SU-DHL-6 (cell line): ENCODE data around the gene FOS.
"Not testable (repeated sequence)": the region's sequence is repeated elsewhere in the genome, so short reads cannot be mapped to it uniquely, and the experiment has no call there.

ENCODE experiments used
- H2AFZ ChIP-seq: fragments of 200-600 bp; sonication (generic); 2 replicates; pipeline ENCODE4 v1.6.1; 2014; ENCODE audit warnings: low read depth, mild to moderate bottlenecking, moderate library complexity, mixed read lengths, antibody characterized with exemption, low read length; ENCODE audit not compliant: severe bottlenecking
- H3F3A ChIP-seq: fragments of 200-600 bp; shearing (Covaris generic); 2 replicates; pipeline ENCODE4 v1.6.0; 2016; ENCODE audit warnings: antibody characterized with exemption, mild to moderate bottlenecking; ENCODE audit not compliant: insufficient read depth
- H3K27ac ChIP-seq: fragments of 200-600 bp; sonication (generic); 2 replicates; pipeline ENCODE4 v1.5.1; 2016; ENCODE audit warnings: low read depth, mild to moderate bottlenecking, low read length, moderate library complexity, mixed read lengths
- H3K27me3 ChIP-seq: fragments of 200-600 bp; sonication (generic), shearing (Covaris generic); 2 replicates; pipeline ENCODE4 v1.6.0; 2014; ENCODE audit warnings: mild to moderate bottlenecking, low read length
- H3K36me3 ChIP-seq: fragments of 200-600 bp; sonication (generic); 2 replicates; pipeline ENCODE4 v1.6.1; 2014; ENCODE audit warnings: mild to moderate bottlenecking, low read length, mixed read lengths
- H3K4me2 ChIP-seq: fragments of 300-600, 200-600 bp; shearing (Covaris generic), sonication (generic); 2 replicates; pipeline ENCODE4 v1.6.0; 2014; ENCODE audit warnings: low read length, low read depth, mild to moderate bottlenecking; ENCODE audit not compliant: poor library complexity, severe bottlenecking
- H3K4me3 ChIP-seq: fragments of 200-600 bp; sonication (generic); 2 replicates; pipeline ENCODE4 v1.5.1; 2014; ENCODE audit warnings: antibody characterized with exemption, low read length, mild to moderate bottlenecking, mixed read lengths; ENCODE audit not compliant: insufficient read depth, poor library complexity, severe bottlenecking
- H3K79me2 ChIP-seq: fragments of 200-600 bp; sonication (generic); 2 replicates; pipeline ENCODE4 v1.6.1; 2014; ENCODE audit warnings: mild to moderate bottlenecking, low read length, moderate library complexity; ENCODE audit not compliant: insufficient read depth
- H3K9ac ChIP-seq: fragments of 200-600 bp; sonication (generic); 2 replicates; pipeline ENCODE4 v1.7.0; 2014; ENCODE audit warnings: mild to moderate bottlenecking, low read length
- H3K9me2 ChIP-seq: fragments of 200-600 bp; sonication (generic); replicated peaks from 2 replicates; pipeline ENCODE4 v1.6.1; 2014; ENCODE audit warnings: low read length; ENCODE audit not compliant: insufficient read depth
- H3K9me3 ChIP-seq: fragments of 200-600 bp; sonication (generic); 2 replicates; pipeline ENCODE4 v1.6.1; 2014; ENCODE audit warnings: low read length, mixed read lengths; ENCODE audit not compliant: insufficient read depth
- H4K20me1 ChIP-seq: fragments of 200-600 bp; sonication (generic); 2 replicates; pipeline ENCODE4 v1.6.1; 2014; ENCODE audit warnings: low read depth, mild to moderate bottlenecking, antibody characterized with exemption, low read length, moderate library complexity, mixed read lengths
- EZH2phosphoT487 ChIP-seq: fragments of 200-600 bp; sonication (generic), shearing (Covaris generic); conservative IDR thresholded peaks from 2 replicates; pipeline ENCODE4 v1.6.1; 2018; ENCODE audit warnings: mild to moderate bottlenecking, antibody characterized with exemption, low read length, moderate library complexity, mixed read lengths
- TF ChIP-seq, protein P1 (sequence below): fragments of 200-600 bp; sonication (generic); IDR thresholded peaks from one replicate; pipeline ENCODE4 v1.5.1; 2017; ENCODE audit warnings: antibody characterized with exemption, mild to moderate bottlenecking, low read length, moderate library complexity; ENCODE audit not compliant: insufficient read depth, poor library complexity, severe bottlenecking

The FOS gene

DNA sequence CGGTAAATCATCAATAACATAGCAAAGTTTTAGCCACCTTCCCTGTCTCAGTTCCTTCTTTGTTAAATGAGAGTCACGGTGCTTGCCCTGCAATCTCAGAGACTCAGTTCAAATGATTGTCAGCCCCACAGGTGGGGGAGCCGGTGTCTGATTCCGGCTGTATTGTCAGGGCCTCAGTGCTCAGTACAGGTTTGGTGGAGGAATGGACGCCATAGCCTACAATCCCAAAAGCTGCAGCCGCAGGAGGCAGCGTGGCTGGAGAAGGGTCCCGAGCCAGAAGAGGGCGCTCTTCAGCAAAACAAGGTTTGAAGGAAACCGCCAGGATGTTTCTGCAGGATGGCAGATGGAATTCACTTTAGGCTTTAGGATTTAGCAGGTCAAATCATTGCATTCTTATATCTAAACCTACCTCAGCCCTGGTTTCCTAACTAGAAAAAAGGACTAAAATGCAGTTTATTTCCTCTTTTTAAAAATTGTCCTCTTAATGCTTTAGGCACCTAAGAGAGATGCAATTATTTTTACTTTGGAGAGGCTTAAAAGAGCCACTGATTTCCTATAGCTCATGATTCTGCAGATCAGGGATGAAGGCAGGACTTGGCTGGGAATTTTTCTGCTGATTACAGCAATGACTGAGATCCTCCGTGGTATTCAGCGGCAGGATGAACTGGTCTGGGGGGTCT is 29.2 kb downstream of the FOS start:
- no peak overlapping the region for H2AFZ ChIP-seq
- no peak overlapping the region for H3K4me3 ChIP-seq
- H3K36me3 ChIP-seq, result no peaks in the 10 kb centered on the region
- no peaks in the 10 kb centered on the region for H3K79me2 ChIP-seq
- TF ChIP-seq, protein P1, sequence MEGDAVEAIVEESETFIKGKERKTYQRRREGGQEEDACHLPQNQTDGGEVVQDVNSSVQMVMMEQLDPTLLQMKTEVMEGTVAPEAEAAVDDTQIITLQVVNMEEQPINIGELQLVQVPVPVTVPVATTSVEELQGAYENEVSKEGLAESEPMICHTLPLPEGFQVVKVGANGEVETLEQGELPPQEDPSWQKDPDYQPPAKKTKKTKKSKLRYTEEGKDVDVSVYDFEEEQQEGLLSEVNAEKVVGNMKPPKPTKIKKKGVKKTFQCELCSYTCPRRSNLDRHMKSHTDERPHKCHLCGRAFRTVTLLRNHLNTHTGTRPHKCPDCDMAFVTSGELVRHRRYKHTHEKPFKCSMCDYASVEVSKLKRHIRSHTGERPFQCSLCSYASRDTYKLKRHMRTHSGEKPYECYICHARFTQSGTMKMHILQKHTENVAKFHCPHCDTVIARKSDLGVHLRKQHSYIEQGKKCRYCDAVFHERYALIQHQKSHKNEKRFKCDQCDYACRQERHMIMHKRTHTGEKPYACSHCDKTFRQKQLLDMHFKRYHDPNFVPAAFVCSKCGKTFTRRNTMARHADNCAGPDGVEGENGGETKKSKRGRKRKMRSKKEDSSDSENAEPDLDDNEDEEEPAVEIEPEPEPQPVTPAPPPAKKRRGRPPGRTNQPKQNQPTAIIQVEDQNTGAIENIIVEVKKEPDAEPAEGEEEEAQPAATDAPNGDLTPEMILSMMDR, result peak; percentile 96
- TF ChIP-seq EZH2phosphoT487, result no peak
- no peaks in the 10 kb centered on the region for H3K9me2 ChIP-seq
- no peak overlapping the region for H3K4me2 ChIP-seq
- no peaks in the 10 kb centered on the region for H3K9me3 ChIP-seq
- H3K27ac ChIP-seq, result no peak overlapping the region
- no peak overlapping the region for H3K9ac ChIP-seq
- no peaks in the 10 kb centered on the region for H4K20me1 ChIP-seq
- H3F3A ChIP-seq, result 0 out of 2 replicates have a peak, but pooled peaks cover 3% of the 10 kb centered on the region
- no peaks in the 10 kb centered on the region for H3K27me3 ChIP-seq

DNA sequence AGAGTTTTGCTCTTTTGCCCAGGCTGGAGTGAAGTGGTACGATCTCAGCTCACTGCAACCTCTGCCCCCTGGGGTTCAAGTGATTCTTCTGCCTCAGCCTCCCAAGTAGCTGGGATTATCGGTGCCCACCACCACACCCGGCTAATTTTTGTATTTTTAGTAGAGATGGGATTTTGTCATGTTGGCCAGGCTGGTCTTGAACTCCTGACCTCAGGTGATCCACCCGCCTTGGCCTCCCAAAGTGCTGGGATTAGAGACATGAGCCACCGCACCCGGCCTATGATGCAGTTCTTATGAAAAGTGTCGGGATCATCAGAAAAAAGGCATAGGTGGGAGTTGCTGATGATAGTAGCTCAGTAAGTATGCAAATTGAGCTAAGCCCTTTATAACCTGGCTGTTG is 30.4 kb downstream of the FOS start:
- H3K9me2 ChIP-seq, H3F3A ChIP-seq, H3K79me2 ChIP-seq, H3K4me3 ChIP-seq, H3K36me3 ChIP-seq, H3K9ac ChIP-seq, H2AFZ ChIP-seq, H3K27me3 ChIP-seq, H3K27ac ChIP-seq, H4K20me1 ChIP-seq, H3K9me3 ChIP-seq, H3K4me2 ChIP-seq: not testable (repeated sequence)

DNA sequence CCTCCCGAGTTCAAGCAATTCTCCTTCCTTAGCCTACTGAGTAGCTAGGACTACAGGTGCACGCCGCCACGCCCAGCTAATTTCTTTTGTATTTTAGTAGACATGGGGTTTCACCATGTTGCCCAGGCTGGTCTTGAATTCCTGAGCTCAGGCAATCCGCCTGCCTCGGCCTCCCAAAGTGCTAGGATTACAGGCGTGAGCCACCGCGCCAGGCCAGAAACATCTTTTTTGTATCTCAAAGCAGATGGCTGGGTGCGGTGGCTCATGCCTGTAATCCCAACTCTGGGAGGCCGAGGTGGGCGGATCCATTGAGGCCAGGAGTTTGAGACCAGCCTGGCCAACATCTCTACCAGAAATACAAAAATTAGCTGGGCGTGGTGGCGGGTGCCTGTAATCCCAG is 30.9 kb downstream of the FOS start:
- not testable (repeated sequence) for H2AFZ ChIP-seq, H3K9me3 ChIP-seq, H3K36me3 ChIP-seq, H4K20me1 ChIP-seq, H3K9ac ChIP-seq, H3F3A ChIP-seq, H3K27me3 ChIP-seq, H3K27ac ChIP-seq, H3K79me2 ChIP-seq, H3K4me2 ChIP-seq, H3K4me3 ChIP-seq, H3K9me2 ChIP-seq

DNA sequence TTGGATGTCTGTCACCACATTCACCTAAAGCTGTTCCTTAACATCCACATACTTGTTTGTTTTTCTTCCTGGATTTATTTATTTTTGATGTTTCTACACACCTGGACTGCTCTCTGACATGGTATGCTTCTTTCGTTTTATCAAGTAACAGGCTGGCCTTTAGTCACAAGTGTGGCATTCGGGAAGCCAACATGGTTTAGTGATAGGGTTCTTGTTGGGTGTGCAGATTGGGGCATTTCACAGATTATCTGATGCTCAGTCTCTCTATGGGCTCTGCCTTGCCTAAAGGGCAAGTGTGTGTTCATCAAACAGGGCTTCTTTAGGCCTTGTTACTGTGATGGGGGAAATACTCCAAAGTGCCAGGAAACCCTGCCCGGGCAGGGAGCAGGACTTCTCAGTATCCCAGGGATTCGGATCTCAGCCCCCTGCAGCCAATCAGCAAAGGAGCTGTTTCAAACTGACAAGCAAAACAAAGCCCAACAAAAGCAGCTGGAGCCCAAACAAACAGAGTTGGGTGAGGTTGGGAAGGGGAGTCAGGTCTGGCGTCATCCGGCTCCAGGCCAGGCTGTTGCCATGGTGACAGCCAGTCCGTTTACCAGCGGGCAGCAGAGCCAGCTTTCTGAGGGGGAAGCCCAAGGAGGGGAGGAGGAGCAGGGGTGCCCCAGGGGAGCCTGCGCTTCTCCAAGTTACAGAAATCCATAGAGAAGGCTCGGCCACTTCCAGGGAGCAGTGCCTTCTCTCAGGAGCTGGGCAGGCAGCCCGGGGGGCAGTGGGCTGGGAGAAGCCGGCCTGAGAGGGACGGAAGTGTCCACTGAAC is 31.9 kb downstream of the FOS start:
- H3K27ac ChIP-seq, result no peak overlapping the region
- 0 out of 2 replicates have a peak, but pooled peaks cover 3% of the 10 kb centered on the region for H3F3A ChIP-seq
- H3K27me3 ChIP-seq, result no peaks in the 10 kb centered on the region
- H3K79me2 ChIP-seq, result no peaks in the 10 kb centered on the region
- H3K4me2 ChIP-seq, result no peak overlapping the region
- no peak overlapping the region for H3K4me3 ChIP-seq
- H4K20me1 ChIP-seq, result no peaks in the 10 kb centered on the region
- no peak overlapping the region for H2AFZ ChIP-seq
- H3K9ac ChIP-seq, result no peak overlapping the region
- H3K9me2 ChIP-seq, result no peaks in the 10 kb centered on the region
- H3K36me3 ChIP-seq, result no peaks in the 10 kb centered on the region
- no peaks in the 10 kb centered on the region for H3K9me3 ChIP-seq
- TF ChIP-seq EZH2phosphoT487, result no peak
